Endodermal cell (in vitro differentiated cells): ENCODE data around the gene PILRB. TPM values are rescaled to one million over a fixed set of nuclear protein-coding genes. Genes with fewer than 3 reads are reported as not detected.

Experiments used
- DNase-seq: peaks from one replicate; pipeline ENCODE4 v3.0.0-alpha.2; 2017
- H3K27ac ChIP-seq: 2 replicates; pipeline ENCODE4 v1.5.1; 2013; ENCODE audit warnings: mild to moderate bottlenecking, low read depth, low read length, moderate library complexity
- H3K27me3 ChIP-seq: 2 replicates; pipeline ENCODE4 v1.6.1; 2013; ENCODE audit warnings: mild to moderate bottlenecking, low read length, moderate library complexity; ENCODE audit not compliant: insufficient read depth, control insufficient read depth, poor library complexity, severe bottlenecking
- H3K36me3 ChIP-seq: 2 replicates; pipeline ENCODE4 v1.7.0; 2013; ENCODE audit warnings: mild to moderate bottlenecking, low read length, moderate library complexity; ENCODE audit not compliant: control insufficient read depth, insufficient read depth
- H3K4me1 ChIP-seq: one replicate; pipeline ENCODE4 v1.7.0; 2013; ENCODE audit warnings: low read length; ENCODE audit not compliant: control insufficient read depth, insufficient read depth
- H3K4me3 ChIP-seq: 2 replicates; pipeline ENCODE4 v1.5.1; 2013; ENCODE audit warnings: mild to moderate bottlenecking, low read length, moderate library complexity
- H3K9ac ChIP-seq: 2 replicates; pipeline ENCODE4 v1.6.1; 2013; ENCODE audit warnings: mild to moderate bottlenecking, low read length, moderate library complexity; ENCODE audit not compliant: poor library complexity, severe bottlenecking; ENCODE audit errors: extremely low read depth
- H3K9me3 ChIP-seq: 2 replicates; pipeline ENCODE4 v1.6.1; 2013; ENCODE audit warnings: mild to moderate bottlenecking, low read length, moderate library complexity; ENCODE audit not compliant: control insufficient read depth
- H3K27ac Mint-ChIP-seq: 2 replicates; pipeline ENCODE4 v1.8.0; 2020; ENCODE audit warnings: mixed read lengths
- H3K27me3 Mint-ChIP-seq: 2 replicates; pipeline ENCODE4 v1.8.0; 2021; ENCODE audit warnings: mild to moderate bottlenecking, mixed read lengths; ENCODE audit not compliant: insufficient read depth
- H3K36me3 Mint-ChIP-seq: 2 replicates; pipeline ENCODE4 v1.8.0; 2020; ENCODE audit warnings: low read depth, mixed read lengths
- H3K4me1 Mint-ChIP-seq: 2 replicates; pipeline ENCODE4 v1.8.0; 2020; ENCODE audit warnings: mixed read lengths
- H3K4me3 Mint-ChIP-seq: 2 replicates; pipeline ENCODE4 v1.8.0; 2020; ENCODE audit warnings: mild to moderate bottlenecking, moderate library complexity, mixed read lengths
- H3K9me3 Mint-ChIP-seq: 2 replicates; pipeline ENCODE4 v1.8.0; 2020; ENCODE audit warnings: mild to moderate bottlenecking, mixed read lengths
- CTCF ChIP-seq: fragments of 200-600 bp; sonication (generic); conservative IDR thresholded peaks from 2 replicates; pipeline ENCODE4 v1.5.0; 2021; ENCODE audit warnings: antibody characterized with exemption, mild to moderate bottlenecking
- WGBS, 2 experiments: methylation state at CpG; one replicate each; pipeline versions ENCODE4 v1.1.5 to v1.1.7; 2013; ENCODE audit warnings: missing lambda C conversion rate in 2 of 2, mixed read lengths in 1 of 2; ENCODE audit not compliant: insufficient coverage in 1 of 2, insufficient read length in 1 of 2; 5-methylcytosine and 5-hydroxymethylcytosine counted together
- total RNA-seq, 2 donors: library from RNA; stranded (reverse); fragmentation: NEBNext Ultra II Directional in 1 of 2; extraction: Animal tissue kit (Norgen Biotek cat#: 25700) in 1 of 2; gene quantifications; 2 replicates in 1 of 2; 3 replicates in 1 of 2; pipeline ENCODE4 v1.2.1, GENCODE V29; 2021

The PILRB gene
- total RNA-seq, 2 donors from 2014 or later: 51.9 to 84.4 TPM

GRCh38 chr7:100394077-100394476, 36.2 kb downstream of the PILRB start:
- Mint-ChIP-seq H3K4me1 (peaks cover 6% of the 10 kb centered on the region), H3K4me3 (no peak overlapping the region)
- 66% methylated on average over 2 of the region's 2 CpGs; no CpG with 5 or more reads in 1 of the 2 experiments for WGBS, 2 experiments

GRCh38 chr7:100396421-100396982, 38.6 kb downstream of the PILRB start:
- no peak overlapping the region for H3K4me3 ChIP-seq
- Mint-ChIP-seq H3K4me3 (no peak overlapping the region), H3K4me1 (peaks cover 6% of the 10 kb centered on the region), H3K9me3 (no peaks in the 10 kb centered on the region), H3K27me3 (peaks cover 30% of the 10 kb centered on the region), H3K36me3 (no peaks in the 10 kb centered on the region), H3K27ac (no peak overlapping the region)
- DNase-seq: no peak
- H3K27me3 ChIP-seq: no peaks in the 10 kb centered on the region
- no peak overlapping the region for H3K27ac ChIP-seq
- no peaks in the 10 kb centered on the region for H3K36me3 ChIP-seq
- H3K9ac ChIP-seq: no peak overlapping the region
- H3K4me1 ChIP-seq: no peaks in the 10 kb centered on the region
- TF ChIP-seq CTCF: no peak
- H3K9me3 ChIP-seq: no peaks in the 10 kb centered on the region
- WGBS, 2 experiments: 90 to 94% methylated on average over 7 to 9 of the region's 9 CpGs

More at GRCh38 chr7:100394077-100394476, 36.2 kb downstream of the PILRB start:
- H3K27ac Mint-ChIP-seq: no peak overlapping the region
- H3K4me3 ChIP-seq: no peak overlapping the region
- no peaks in the 10 kb centered on the region for H3K9me3 ChIP-seq
- peaks cover 24% of the 10 kb centered on the region for H3K27me3 Mint-ChIP-seq
- no peaks in the 10 kb centered on the region for H3K27me3 ChIP-seq
- H3K9ac ChIP-seq: no peak overlapping the region
- no peak for DNase-seq
- H3K9me3 Mint-ChIP-seq: no peaks in the 10 kb centered on the region
- TF ChIP-seq CTCF: no peak
- H3K36me3 Mint-ChIP-seq: no peaks in the 10 kb centered on the region
- H3K4me1 ChIP-seq: no peaks in the 10 kb centered on the region
- H3K27ac ChIP-seq: no peak overlapping the region
- no peaks in the 10 kb centered on the region for H3K36me3 ChIP-seq

GRCh38 chr7:100397315-100398081, 39.6 kb downstream of the PILRB start:
- H3K36me3 ChIP-seq: no peaks in the 10 kb centered on the region
- no peak overlapping the region for H3K9ac ChIP-seq
- peaks cover 30% of the 10 kb centered on the region for H3K27me3 Mint-ChIP-seq
- no peak overlapping the region for H3K27ac ChIP-seq
- no peak overlapping the region for H3K4me3 Mint-ChIP-seq
- no peak overlapping the region for H3K27ac Mint-ChIP-seq
- H3K4me1 Mint-ChIP-seq: peaks cover 6% of the 10 kb centered on the region
- no peaks in the 10 kb centered on the region for H3K9me3 ChIP-seq
- WGBS, 2 experiments: 59 to 78% methylated on average over 7 to 13 of the region's 13 CpGs
- peak; percentile 65 for DNase-seq
- no peaks in the 10 kb centered on the region for H3K9me3 Mint-ChIP-seq
- no peaks in the 10 kb centered on the region for H3K36me3 Mint-ChIP-seq
- H3K4me1 ChIP-seq: no peaks in the 10 kb centered on the region
- H3K4me3 ChIP-seq: no peak overlapping the region
- TF ChIP-seq CTCF: peak; percentile 60
- H3K27me3 ChIP-seq: no peaks in the 10 kb centered on the region
